SK-N-SH (cell line): ENCODE data around the gene C15orf40. TPM values are rescaled to one million over a fixed set of nuclear protein-coding genes. Genes with fewer than 3 reads are reported as not detected.

Source experiments
- CTCF ChIA-PET: fragments of 300-600, 350-600 bp; formaldehyde crosslinking; extraction: SDS; loops from one replicate; lab custom pipeline; 2021; lab: Yijun Ruan, JAX
- POLR2A ChIA-PET: fragments of 350-600 bp; sonication (Branson Sonifier 250); formaldehyde crosslinking; extraction: SDS; loops from one replicate; lab custom pipeline; 2020; ENCODE audit warnings: antibody characterized with exemption, inconsistent platforms; lab: Yijun Ruan, JAX
- DNase-seq: peaks from one replicate; pipeline ENCODE4 v3.0.0; 2012
- H2AFZ ChIP-seq: fragments of 200-600 bp; sonication (generic); 2 replicates; pipeline ENCODE4 v1.8.1; 2016; ENCODE audit warnings: antibody characterized with exemption, mild to moderate bottlenecking, low read depth
- H3F3A ChIP-seq: fragments of 200-600 bp; sonication (generic); replicated peaks from 2 replicates; pipeline ENCODE3; 2016; ENCODE audit warnings: antibody characterized with exemption, mild to moderate bottlenecking; ENCODE audit not compliant: insufficient read depth
- H3K27ac ChIP-seq, 2 experiments: fragments of 200-500 bp in 1 of 2; fragments of 200-600 bp in 1 of 2; sonication (Bioruptor generic) in 1 of 2; sonication (generic), shearing (Covaris generic) in 1 of 2; 2 replicates each; pipeline versions ENCODE4 v1.5.1 to v1.6.1; 2014 to 2016; ENCODE audit warnings: low read depth in 2 of 2, inconsistent platforms in 1 of 2, low read length in 1 of 2, mild to moderate bottlenecking in 1 of 2, mixed read lengths in 1 of 2
- H3K27me3 ChIP-seq: fragments of 200-600 bp; sonication (generic), shearing (Covaris generic); 2 replicates; pipeline ENCODE4 v1.6.1; 2016; ENCODE audit warnings: mixed run types; ENCODE audit not compliant: insufficient read depth
- H3K36me3 ChIP-seq, 2 experiments: fragments of 200-500 bp in 1 of 2; fragments of 200-600 bp in 1 of 2; sonication (Bioruptor generic) in 1 of 2; sonication (generic) in 1 of 2; replicated peaks in 1 of 2; 2 replicates each; pipeline versions ENCODE3 to v1.5.1; 2014 to 2016; ENCODE audit warnings: low read length in 1 of 2, mild to moderate bottlenecking in 1 of 2; ENCODE audit not compliant: insufficient read depth in 2 of 2, control insufficient read depth in 1 of 2
- H3K4me1 ChIP-seq, 2 experiments: fragments of 200-500 bp in 1 of 2; fragments of 200-600 bp in 1 of 2; sonication (Bioruptor generic) in 1 of 2; sonication (generic), shearing (Covaris generic) in 1 of 2; 2 replicates each; pipeline versions ENCODE4 v1.5.1 to v1.6.1; 2014 to 2016; ENCODE audit warnings: low read depth in 1 of 2, low read length in 1 of 2, mixed run types in 1 of 2; ENCODE audit not compliant: insufficient read depth in 2 of 2, control insufficient read depth in 1 of 2
- H3K4me2 ChIP-seq: fragments of 200-600 bp; sonication (generic), shearing (Covaris generic); 2 replicates; pipeline ENCODE4 v1.6.1; 2017; ENCODE audit warnings: mixed run types
- H3K4me3 ChIP-seq, 2 experiments: fragments of 200-500 bp in 1 of 2; fragments of 200-600 bp in 1 of 2; sonication (Bioruptor generic) in 1 of 2; sonication (generic), shearing (Covaris generic) in 1 of 2; 2 replicates each; pipeline versions ENCODE4 v1.5.1 to v1.8.1; 2014 to 2016; ENCODE audit warnings: low read depth in 2 of 2, inconsistent platforms in 1 of 2, low read length in 1 of 2, mild to moderate bottlenecking in 1 of 2, mixed read lengths in 1 of 2, moderate library complexity in 1 of 2
- H3K79me2 ChIP-seq: fragments of 200-600 bp; sonication (generic); 2 replicates; pipeline ENCODE4 v1.8.1; 2017; ENCODE audit warnings: mild to moderate bottlenecking; ENCODE audit not compliant: insufficient read depth
- H3K9ac ChIP-seq: fragments of 200-600 bp; sonication (generic); 2 replicates; pipeline ENCODE4 v1.6.1; 2017; ENCODE audit warnings: mixed run types
- H3K9me2 ChIP-seq: fragments of 200-600 bp; sonication (generic); 2 replicates; pipeline ENCODE4 v1.6.1; 2017; ENCODE audit warnings: mixed run types
- H3K9me3 ChIP-seq: fragments of 200-600 bp; sonication (generic); 2 replicates; pipeline ENCODE4 v1.6.1; 2017; ENCODE audit warnings: mixed run types, mild to moderate bottlenecking, moderate library complexity
- H4K20me1 ChIP-seq: fragments of 200-600 bp; sonication (generic); 2 replicates; pipeline ENCODE4 v1.6.1; 2017; ENCODE audit warnings: mild to moderate bottlenecking, mixed run types; ENCODE audit not compliant: insufficient read depth
- CHD2 ChIP-seq: fragments of 150-350 bp; IDR thresholded peaks from 2 replicates; pipeline ENCODE4 v1.6.1; 2018; ENCODE audit warnings: low read length; ENCODE audit not compliant: partially characterized antibody
- CTCF ChIP-seq: fragments of 200-600 bp; sonication (generic); IDR thresholded peaks from 2 replicates; pipeline ENCODE4 v1.6.1; 2017; ENCODE audit warnings: antibody characterized with exemption, mild to moderate bottlenecking, moderate library complexity
- EZH2phosphoT487 ChIP-seq: fragments of 200-600 bp; sonication (generic); IDR thresholded peaks from 2 replicates; pipeline ENCODE4 v1.6.1; 2017; ENCODE audit warnings: low read depth, mixed run types, mild to moderate bottlenecking, antibody characterized with exemption, moderate library complexity, borderline replicate concordance
- GABPA ChIP-seq: IDR thresholded peaks from 2 replicates; pipeline ENCODE4 v1.4.0; 2012; ENCODE audit warnings: low read depth, mild to moderate bottlenecking
- GATA2 ChIP-seq: sonication (generic); formaldehyde crosslinking; IDR thresholded peaks from 2 replicates; pipeline ENCODE4 v1.5.0; 2020; ENCODE audit warnings: mild to moderate bottlenecking, missing genetic modification reagents
- IRF3 ChIP-seq: fragments of 150-350 bp; IDR thresholded peaks from 2 replicates; pipeline ENCODE4 v1.6.1; 2016; ENCODE audit warnings: mild to moderate bottlenecking, low read depth, low read length
- PBX3 ChIP-seq: IDR thresholded peaks from 2 replicates; pipeline ENCODE4; 2012
- RAD21 ChIP-seq: IDR thresholded peaks from 2 replicates; pipeline ENCODE4 v1.6.1; 2012; ENCODE audit warnings: mild to moderate bottlenecking, low read length
- ZBTB33 ChIP-seq: IDR thresholded peaks from 2 replicates; pipeline ENCODE4 v1.4.0; 2012; ENCODE audit warnings: low read depth, borderline replicate concordance
- WGBS: methylation state at CpG from one replicate; pipeline ENCODE4 v1.1.6; 2017; ENCODE audit warnings: low lambda C conversion rate; 5-methylcytosine and 5-hydroxymethylcytosine counted together
- polyA plus RNA-seq, 3 experiments: library from polyadenylated mRNA; depleted of rRNA; stranded (reverse); fragments of >200 nt; gene quantifications; 2 replicates each; pipeline ENCODE4 v1.2.3, GENCODE V29; 2012

Gene C15orf40
- polyA plus RNA-seq, 1 of the 3 experiments (the other 2 are of a cell fraction), result 44.1 TPM

- TF ChIP-seq RAD21 (no peak), GATA2 (no peak), GABPA (no peak)
Observed at GRCh38 chr15:83014205-83014653, 2.8 kb upstream of the C15orf40 start (continued).

GRCh38 chr15:83012636-83013035, 1.2 kb upstream of the C15orf40 start:
- CTCF ChIA-PET, result interaction anchor here (0.6 to 3.8 kb wide), 7 partner anchors 9 to 472 kb away, joined by 3 to 33 read pairs (median 8); partner anchors contain the start of genes RAMAC and RPS17
- Histone ChIP-seq H3K9me3 (no peaks in the 10 kb centered on the region), H3K79me2 (peaks cover 17% of the 10 kb centered on the region), H3K9ac (no peak overlapping the region), H3K4me2 (no peak overlapping the region; the same call in 1 of the 2 replicates), H2AFZ (no peak overlapping the region), H3K27me3 (no peaks in the 10 kb centered on the region), H4K20me1 (peaks cover 6% of the 10 kb centered on the region; the same call in 1 of the 2 replicates), H3K4me1 (peaks cover 12 to 27% of the 10 kb centered on the region in 2 experiments; a peak in 3 of 4 replicates), H3K9me2 (no peaks in the 10 kb centered on the region), H3F3A (peaks cover 11% of the 10 kb centered on the region), H3K4me3 (no peak overlapping the region; a peak in 1 of 4 replicates), H3K27ac (no peak overlapping the region), H3K36me3 (peaks cover 25 to 32% of the 10 kb centered on the region in 2 experiments)
- no peak for DNase-seq
- POLR2A ChIA-PET, result interaction anchor here (1.0 to 1.2 kb wide), 2 partner anchors 194 to 196 kb away, joined by 3 read pairs; partner anchors contain the start of gene HDGFL3
- WGBS, result 95% methylated on average over 6 of the region's 6 CpGs
- TF ChIP-seq EZH2phosphoT487 (no peak), PBX3 (no peak), GATA2 (no peak), IRF3 (no peak), CTCF (no peak), ZBTB33 (no peak), CHD2 (no peak)
